Measurements from ENCODE around the gene CGAS. TPM values are rescaled to one million over a fixed set of nuclear protein-coding genes. Genes with fewer than 3 reads are reported as not detected.
"Not testable (repeated sequence)": the region's sequence is repeated elsewhere in the genome, so short reads cannot be mapped to it uniquely, and the experiment has no call there.

CGAS gene
- total RNA-seq, 1 experiment from 2014 or later, result 6.4 TPM

GRCh38 chr6:73393278-73393677 is 58.8 kb downstream of the CGAS start:
- H3K4me3 Mint-ChIP-seq, result no peak overlapping the region
- peaks cover 12% of the 10 kb centered on the region for H3K27me3 Mint-ChIP-seq (ENCODE audit: low read depth)
- peaks cover 23% of the 10 kb centered on the region for H3K4me1 Mint-ChIP-seq
- ATAC-seq (no peak), DNase-seq (ENCODE audit: low spot score) (no peak)
- H3K36me3 Mint-ChIP-seq, result 0 out of 2 replicates have a peak, but pooled peaks cover under 1% of the 10 kb centered on the region
- ChIA-PET CTCF (no interaction called here), POLR2A (no interaction called here)
- no peak overlapping the region for H3K27ac Mint-ChIP-seq
- TF ChIP-seq ZNF416 (CRISPR knock-in tag; IDR thresholded peaks at IDR 0.05) (no peak), SMAD3 (CRISPR knock-in tag; IDR thresholded peaks at IDR 0.05; ENCODE audit: borderline replicate concordance) (no peak), JAZF1 (CRISPR knock-in tag; IDR thresholded peaks at IDR 0.05) (no peak), CBFB (CRISPR knock-in tag; IDR thresholded peaks at IDR 0.05; ENCODE audit: low read depth) (no peak), PRDM15 (CRISPR knock-in tag; IDR thresholded peaks at IDR 0.05) (no peak), ZNF263 (CRISPR knock-in tag; IDR thresholded peaks at IDR 0.05; ENCODE audit: low read depth) (no peak), NR2C2 (CRISPR knock-in tag; IDR thresholded peaks at IDR 0.05) (no peak), CDX4 (CRISPR knock-in tag; IDR thresholded peaks at IDR 0.05; ENCODE audit: borderline replicate concordance) (no peak), ETV6 (CRISPR knock-in tag; IDR thresholded peaks at IDR 0.05) (no peak), ZNF121 (CRISPR knock-in tag; IDR thresholded peaks at IDR 0.05) (no peak), ELF4 (CRISPR knock-in tag; IDR thresholded peaks at IDR 0.05; ENCODE audit: low read depth) (no peak), JUN (CRISPR knock-in tag; IDR thresholded peaks at IDR 0.05) (no peak)
- TF ChIP-seq, protein P1, sequence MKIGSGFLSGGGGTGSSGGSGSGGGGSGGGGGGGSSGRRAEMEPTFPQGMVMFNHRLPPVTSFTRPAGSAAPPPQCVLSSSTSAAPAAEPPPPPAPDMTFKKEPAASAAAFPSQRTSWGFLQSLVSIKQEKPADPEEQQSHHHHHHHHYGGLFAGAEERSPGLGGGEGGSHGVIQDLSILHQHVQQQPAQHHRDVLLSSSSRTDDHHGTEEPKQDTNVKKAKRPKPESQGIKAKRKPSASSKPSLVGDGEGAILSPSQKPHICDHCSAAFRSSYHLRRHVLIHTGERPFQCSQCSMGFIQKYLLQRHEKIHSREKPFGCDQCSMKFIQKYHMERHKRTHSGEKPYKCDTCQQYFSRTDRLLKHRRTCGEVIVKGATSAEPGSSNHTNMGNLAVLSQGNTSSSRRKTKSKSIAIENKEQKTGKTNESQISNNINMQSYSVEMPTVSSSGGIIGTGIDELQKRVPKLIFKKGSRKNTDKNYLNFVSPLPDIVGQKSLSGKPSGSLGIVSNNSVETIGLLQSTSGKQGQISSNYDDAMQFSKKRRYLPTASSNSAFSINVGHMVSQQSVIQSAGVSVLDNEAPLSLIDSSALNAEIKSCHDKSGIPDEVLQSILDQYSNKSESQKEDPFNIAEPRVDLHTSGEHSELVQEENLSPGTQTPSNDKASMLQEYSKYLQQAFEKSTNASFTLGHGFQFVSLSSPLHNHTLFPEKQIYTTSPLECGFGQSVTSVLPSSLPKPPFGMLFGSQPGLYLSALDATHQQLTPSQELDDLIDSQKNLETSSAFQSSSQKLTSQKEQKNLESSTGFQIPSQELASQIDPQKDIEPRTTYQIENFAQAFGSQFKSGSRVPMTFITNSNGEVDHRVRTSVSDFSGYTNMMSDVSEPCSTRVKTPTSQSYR (CRISPR knock-in tag; IDR thresholded peaks at IDR 0.05), result no peak
- TF ChIP-seq, protein P2, sequence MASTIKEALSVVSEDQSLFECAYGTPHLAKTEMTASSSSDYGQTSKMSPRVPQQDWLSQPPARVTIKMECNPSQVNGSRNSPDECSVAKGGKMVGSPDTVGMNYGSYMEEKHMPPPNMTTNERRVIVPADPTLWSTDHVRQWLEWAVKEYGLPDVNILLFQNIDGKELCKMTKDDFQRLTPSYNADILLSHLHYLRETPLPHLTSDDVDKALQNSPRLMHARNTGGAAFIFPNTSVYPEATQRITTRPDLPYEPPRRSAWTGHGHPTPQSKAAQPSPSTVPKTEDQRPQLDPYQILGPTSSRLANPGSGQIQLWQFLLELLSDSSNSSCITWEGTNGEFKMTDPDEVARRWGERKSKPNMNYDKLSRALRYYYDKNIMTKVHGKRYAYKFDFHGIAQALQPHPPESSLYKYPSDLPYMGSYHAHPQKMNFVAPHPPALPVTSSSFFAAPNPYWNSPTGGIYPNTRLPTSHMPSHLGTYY (CRISPR knock-in tag; IDR thresholded peaks at IDR 0.05), result no peak
- TF ChIP-seq, protein P3, sequence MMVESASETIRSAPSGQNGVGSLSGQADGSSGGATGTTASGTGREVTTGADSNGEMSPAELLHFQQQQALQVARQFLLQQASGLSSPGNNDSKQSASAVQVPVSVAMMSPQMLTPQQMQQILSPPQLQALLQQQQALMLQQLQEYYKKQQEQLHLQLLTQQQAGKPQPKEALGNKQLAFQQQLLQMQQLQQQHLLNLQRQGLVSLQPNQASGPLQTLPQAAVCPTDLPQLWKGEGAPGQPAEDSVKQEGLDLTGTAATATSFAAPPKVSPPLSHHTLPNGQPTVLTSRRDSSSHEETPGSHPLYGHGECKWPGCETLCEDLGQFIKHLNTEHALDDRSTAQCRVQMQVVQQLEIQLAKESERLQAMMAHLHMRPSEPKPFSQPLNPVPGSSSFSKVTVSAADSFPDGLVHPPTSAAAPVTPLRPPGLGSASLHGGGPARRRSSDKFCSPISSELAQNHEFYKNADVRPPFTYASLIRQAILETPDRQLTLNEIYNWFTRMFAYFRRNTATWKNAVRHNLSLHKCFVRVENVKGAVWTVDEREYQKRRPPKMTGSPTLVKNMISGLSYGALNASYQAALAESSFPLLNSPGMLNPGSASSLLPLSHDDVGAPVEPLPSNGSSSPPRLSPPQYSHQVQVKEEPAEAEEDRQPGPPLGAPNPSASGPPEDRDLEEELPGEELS (CRISPR knock-in tag; IDR thresholded peaks at IDR 0.05), result no peak
- TF ChIP-seq, protein P4, sequence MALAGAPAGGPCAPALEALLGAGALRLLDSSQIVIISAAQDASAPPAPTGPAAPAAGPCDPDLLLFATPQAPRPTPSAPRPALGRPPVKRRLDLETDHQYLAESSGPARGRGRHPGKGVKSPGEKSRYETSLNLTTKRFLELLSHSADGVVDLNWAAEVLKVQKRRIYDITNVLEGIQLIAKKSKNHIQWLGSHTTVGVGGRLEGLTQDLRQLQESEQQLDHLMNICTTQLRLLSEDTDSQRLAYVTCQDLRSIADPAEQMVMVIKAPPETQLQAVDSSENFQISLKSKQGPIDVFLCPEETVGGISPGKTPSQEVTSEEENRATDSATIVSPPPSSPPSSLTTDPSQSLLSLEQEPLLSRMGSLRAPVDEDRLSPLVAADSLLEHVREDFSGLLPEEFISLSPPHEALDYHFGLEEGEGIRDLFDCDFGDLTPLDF (CRISPR knock-in tag; IDR thresholded peaks at IDR 0.05), result no peak
- H3K9me3 Mint-ChIP-seq, result peaks cover under 1% of the 10 kb centered on the region

DNA sequence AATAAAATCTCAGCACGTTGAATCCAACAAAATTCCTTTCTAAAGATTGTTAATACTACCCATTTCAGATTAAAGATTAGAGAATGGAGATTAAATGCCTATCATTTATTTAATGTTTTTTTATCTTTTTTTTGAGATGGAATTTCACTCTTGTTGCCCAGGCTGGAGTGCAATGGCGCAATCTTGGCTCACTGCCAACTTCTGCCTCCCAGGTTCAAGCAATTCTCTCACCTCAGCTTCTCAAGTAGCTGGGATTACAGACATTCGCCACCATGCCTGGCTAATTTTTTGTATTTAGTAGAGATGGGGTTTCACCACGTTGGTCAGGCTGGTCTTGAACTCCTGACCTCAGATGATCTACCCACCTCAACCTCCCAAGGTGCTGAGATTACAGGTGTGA is 59.9 kb downstream of the CGAS start:
- H3K9me3 Mint-ChIP-seq; H3K4me3 Mint-ChIP-seq; H3K36me3 Mint-ChIP-seq; DNase-seq (ENCODE audit: low spot score); H3K27ac Mint-ChIP-seq; ATAC-seq; CTCF ChIA-PET: not testable (repeated sequence)
- POLR2A ChIA-PET, result interaction anchor here (0.7 kb wide), 1 partner anchor 9 kb away, joined by 11 read pairs; no protein-coding TSS in a partner anchor
- H3K4me1 Mint-ChIP-seq, result peaks cover 29% of the 10 kb centered on the region
- peaks cover 12% of the 10 kb centered on the region for H3K27me3 Mint-ChIP-seq (ENCODE audit: low read depth)
